Duodenal mucosa (tissue), 2 donors: ENCODE data around the gene MAP1LC3B.

ENCODE experiments used
- H3K27ac ChIP-seq: one replicate; pipeline ENCODE4 v1.7.0; 2013; ENCODE audit warnings: low read depth, low read length
- H3K27me3 ChIP-seq, 2 donors: one replicate each; pipeline ENCODE4 v1.7.0; 2013; ENCODE audit warnings: low read length in 2 of 2, control low read depth in 1 of 2; ENCODE audit not compliant: insufficient read depth in 2 of 2, control insufficient read depth in 1 of 2
- H3K36me3 ChIP-seq, 2 donors: one replicate each; pipeline ENCODE4 v1.7.0; 2013; ENCODE audit warnings: low read length in 2 of 2, control low read depth in 1 of 2; ENCODE audit not compliant: insufficient read depth in 2 of 2, control insufficient read depth in 1 of 2
- H3K4me1 ChIP-seq, 2 donors: one replicate each; pipeline ENCODE4 v1.7.0; 2013; ENCODE audit warnings: low read length in 2 of 2, control low read depth in 1 of 2; ENCODE audit not compliant: insufficient read depth in 2 of 2, control insufficient read depth in 1 of 2
- H3K4me3 ChIP-seq, 2 donors: one replicate each; pipeline ENCODE4 v1.7.0; 2013; ENCODE audit warnings: low read length in 2 of 2, low read depth in 1 of 2
- H3K9ac ChIP-seq, 2 donors: one replicate each; pipeline ENCODE4 v1.7.0; 2013; ENCODE audit warnings: low read length in 2 of 2, low read depth in 1 of 2
- H3K9me3 ChIP-seq, 2 donors: one replicate each; pipeline ENCODE4 v1.7.0; 2013; ENCODE audit warnings: low read length in 2 of 2, control low read depth in 1 of 2; ENCODE audit not compliant: control insufficient read depth in 1 of 2

MAP1LC3B gene

DNA sequence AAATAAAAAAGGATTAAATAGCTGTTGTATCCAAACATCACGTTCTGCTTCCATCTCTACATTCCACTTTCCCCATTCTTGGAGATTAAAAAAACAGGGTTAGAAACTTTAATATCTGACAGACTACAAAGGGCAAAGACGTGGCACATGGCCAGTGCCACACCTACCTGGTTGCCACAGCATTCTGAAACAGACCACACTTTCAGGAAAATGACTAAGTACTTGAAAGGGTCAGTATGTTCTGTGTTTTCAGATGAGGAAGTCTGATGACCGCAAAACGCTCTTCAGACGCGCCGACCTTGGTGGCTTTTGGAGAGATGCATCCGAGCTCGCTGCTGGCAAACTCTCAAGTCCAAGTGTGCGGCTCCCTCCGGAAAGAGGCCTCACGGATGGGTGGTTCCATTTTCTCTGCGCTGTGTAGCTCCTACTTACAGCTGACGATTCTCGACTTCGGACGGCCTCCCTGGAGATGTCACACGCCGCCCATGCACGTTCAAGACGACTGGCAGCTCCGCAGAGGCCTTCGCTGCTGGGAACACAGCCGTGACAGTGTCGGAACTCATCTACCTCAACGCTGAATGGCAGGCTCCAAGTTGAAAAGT, 15.5 kb downstream of the MAP1LC3B start:
- Histone ChIP-seq H3K9me3 (no peaks in the 10 kb centered on the region), H3K36me3 (peaks cover 25 to 79% of the 10 kb centered on the region in 2 donors), H3K27me3 (no peaks in the 10 kb centered on the region), H3K4me3 (no peak overlapping the region), H3K9ac (no peak overlapping the region), H3K27ac (no peak overlapping the region), H3K4me1 (peaks cover 8 to 12% of the 10 kb centered on the region in 2 donors)

DNA sequence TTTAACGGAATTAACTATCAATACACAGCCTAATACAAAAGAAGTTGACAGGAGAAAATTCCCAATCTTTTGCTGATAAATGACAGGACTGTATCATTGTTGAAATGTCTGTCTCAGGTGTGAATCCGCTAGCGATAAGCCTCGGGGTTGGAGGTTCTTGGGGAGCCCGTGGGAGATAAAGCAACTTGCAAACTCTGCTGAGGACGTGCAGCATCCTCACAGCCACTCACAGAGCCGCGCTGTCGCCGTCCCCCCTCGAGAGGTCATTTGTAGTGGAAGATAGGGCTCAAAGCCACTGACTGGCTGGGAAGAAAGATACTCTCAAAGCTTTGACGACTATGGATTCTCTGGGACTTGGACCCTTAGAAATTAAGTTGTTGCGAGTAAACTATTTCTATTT, 17.0 kb downstream of the MAP1LC3B start:
- Histone ChIP-seq H3K9ac (no peak overlapping the region), H3K27me3 (no peaks in the 10 kb centered on the region), H3K36me3 (peaks cover 24 to 79% of the 10 kb centered on the region in 2 donors), H3K27ac (no peak overlapping the region), H3K4me1 (peaks cover 8 to 12% of the 10 kb centered on the region in 2 donors), H3K9me3 (no peaks in the 10 kb centered on the region), H3K4me3 (no peak overlapping the region)

DNA sequence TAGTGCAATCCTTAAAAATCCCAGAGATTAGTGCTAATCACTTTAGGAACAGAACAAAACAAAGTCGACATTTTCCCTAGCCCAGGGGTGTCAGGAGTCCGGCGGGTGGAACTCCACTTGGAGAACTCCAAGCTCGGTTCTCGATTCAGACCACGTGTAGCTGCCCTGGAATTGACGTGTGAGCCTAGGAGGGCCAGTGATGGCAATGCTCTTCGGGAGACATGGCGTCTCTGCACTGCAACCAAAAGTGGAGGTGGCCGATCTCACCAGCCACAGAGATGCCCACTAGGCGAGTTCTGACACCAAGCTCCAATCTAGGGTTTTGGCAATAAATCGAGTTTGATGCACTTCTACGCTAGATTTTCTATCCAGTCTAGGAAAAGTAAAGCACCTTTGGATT, 17.6 kb downstream of the MAP1LC3B start:
- Histone ChIP-seq H3K9ac (no peak overlapping the region), H3K36me3 (peaks cover 23 to 80% of the 10 kb centered on the region in 2 donors), H3K9me3 (no peaks in the 10 kb centered on the region), H3K4me1 (peaks cover 8 to 12% of the 10 kb centered on the region in 2 donors), H3K4me3 (no peak overlapping the region), H3K27me3 (no peaks in the 10 kb centered on the region), H3K27ac (no peak overlapping the region)

DNA sequence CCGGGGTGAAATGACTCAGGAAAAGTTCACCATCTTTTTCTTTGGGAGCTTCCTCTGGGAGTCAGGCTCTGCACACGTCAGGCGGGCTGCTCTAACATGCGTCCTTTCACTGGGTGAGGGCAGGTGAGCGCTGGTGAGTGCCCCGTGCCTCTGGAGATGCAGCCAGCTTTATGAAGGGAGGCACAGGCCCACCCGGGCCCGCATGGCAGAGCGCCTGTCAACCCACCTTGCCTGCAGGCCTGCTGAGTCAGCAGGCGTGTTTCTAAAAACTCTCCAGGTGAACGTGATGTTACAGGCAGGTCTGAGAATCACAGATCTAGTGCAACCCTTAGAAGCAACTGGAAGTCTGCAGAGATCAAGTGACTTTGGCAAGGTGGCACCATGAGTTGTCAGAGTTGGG, 18.4 kb downstream of the MAP1LC3B start:
- Histone ChIP-seq H3K9me3 (no peaks in the 10 kb centered on the region), H3K27me3 (no peaks in the 10 kb centered on the region), H3K27ac (no peak overlapping the region), H3K9ac (no peak overlapping the region), H3K4me3 (no peak overlapping the region), H3K36me3 (peaks cover 20 to 77% of the 10 kb centered on the region in 2 donors), H3K4me1 (peaks cover 8 to 12% of the 10 kb centered on the region in 2 donors)

DNA sequence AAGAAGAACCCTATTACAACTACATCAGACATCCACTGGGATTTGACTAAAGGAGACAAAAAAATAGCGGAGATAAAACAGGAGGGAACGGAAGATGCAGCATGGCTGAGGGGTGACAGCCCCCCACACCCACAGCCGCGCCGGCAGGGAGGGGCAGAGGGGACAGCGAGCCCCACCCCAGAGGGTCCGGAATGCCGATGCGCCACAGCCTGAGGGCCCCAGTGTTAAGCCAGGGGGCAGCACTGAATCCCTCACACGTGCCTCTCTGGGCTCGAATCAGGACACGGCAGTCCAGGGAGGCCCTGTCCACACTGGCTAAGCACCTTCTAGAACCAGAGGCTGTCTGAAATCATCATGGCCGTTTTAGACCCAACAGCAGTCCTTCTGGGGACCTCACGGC, 18.8 kb downstream of the MAP1LC3B start:
- no peak overlapping the region for H3K4me3 ChIP-seq
- no peak overlapping the region for H3K27ac ChIP-seq
- no peak overlapping the region for H3K9ac ChIP-seq
- H3K4me1 ChIP-seq: peaks cover 8 to 12% of the 10 kb centered on the region in 2 donors
- H3K9me3 ChIP-seq: no peaks in the 10 kb centered on the region
- peaks cover 18 to 77% of the 10 kb centered on the region in 2 donors for H3K36me3 ChIP-seq
- no peaks in the 10 kb centered on the region for H3K27me3 ChIP-seq

DNA sequence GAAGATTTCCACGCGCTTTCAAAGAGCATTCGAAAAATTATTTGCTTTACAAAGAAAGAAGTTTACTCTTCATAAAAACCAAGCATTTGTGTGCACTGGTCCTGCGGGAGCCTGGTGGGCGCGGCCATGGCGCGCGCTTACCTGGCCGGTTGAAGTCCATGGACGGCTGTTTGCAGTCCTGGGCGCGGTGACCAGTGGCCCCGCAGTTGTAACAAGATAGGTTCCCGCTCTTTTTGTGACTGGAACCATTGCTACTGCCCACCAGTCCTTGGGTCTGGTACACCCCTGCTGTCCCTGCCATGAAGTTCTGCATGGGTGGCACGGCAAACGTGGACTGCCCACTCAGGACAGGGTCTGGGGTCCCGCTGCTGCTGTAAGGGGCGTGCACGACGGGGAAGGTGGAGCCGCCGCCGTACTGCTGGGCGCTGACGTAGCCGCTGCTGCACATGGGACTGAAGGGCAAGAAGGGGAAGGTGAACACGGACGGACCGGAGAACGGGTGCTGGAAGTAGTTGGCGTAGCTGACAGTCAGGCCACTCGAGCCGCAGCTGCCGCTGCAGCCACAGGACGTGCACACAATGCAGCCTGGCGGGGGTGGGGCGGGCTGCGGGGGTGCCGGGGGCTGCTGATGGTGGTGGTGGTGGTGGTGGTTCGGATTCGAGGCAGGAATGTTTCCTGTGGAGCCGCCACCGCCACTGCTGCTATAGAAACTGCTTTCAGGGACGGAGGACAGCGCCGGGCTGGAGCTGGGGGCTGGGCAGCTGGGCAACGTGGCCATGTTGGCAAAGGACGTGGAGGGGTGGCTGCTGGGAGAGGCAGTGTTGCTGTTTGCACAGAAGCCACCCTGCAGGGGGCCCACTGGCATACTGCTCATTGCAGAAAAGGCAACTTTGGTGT, 19.5 kb downstream of the MAP1LC3B start:
- no peak overlapping the region for H3K4me3 ChIP-seq
- H3K9ac ChIP-seq: no peak overlapping the region
- no peaks in the 10 kb centered on the region for H3K27me3 ChIP-seq
- no peaks in the 10 kb centered on the region for H3K9me3 ChIP-seq
- peaks cover 8 to 12% of the 10 kb centered on the region in 2 donors for H3K4me1 ChIP-seq
- no peak overlapping the region for H3K27ac ChIP-seq
- peaks cover 22 to 79% of the 10 kb centered on the region in 2 donors for H3K36me3 ChIP-seq

DNA sequence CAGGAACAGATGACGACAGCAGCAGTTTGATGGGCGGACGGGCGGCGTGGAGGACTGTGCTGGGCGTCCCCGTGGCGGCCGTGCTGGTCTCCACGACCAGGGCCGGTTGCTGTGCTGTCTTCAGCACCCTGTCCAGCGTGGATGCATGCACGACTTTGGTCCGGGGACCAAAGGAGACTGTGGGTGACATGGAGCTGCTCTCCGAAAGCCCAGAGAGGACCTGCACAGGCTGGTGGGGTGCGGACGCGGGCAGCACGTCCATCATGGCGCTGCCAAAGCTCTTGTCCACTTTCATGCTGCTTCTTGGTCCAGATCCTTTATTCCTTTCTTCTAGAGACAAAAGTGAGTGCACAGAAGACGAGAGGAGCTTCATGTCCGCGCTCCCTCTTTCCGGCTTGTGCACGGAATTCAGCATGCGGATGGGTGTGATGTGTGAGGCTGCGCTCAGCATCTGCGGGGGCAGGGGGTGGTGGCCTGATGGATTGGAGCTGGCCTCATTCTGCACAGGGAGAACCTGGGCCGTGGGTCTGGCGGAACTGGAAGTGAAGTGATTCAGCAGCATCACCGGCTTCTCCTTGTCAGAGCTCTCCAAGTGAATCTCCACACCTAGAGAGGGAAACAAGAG, 20.3 kb downstream of the MAP1LC3B start:
- Histone ChIP-seq H3K36me3 (peaks cover 23 to 86% of the 10 kb centered on the region in 2 donors), H3K9me3 (no peaks in the 10 kb centered on the region), H3K27ac (no peak overlapping the region), H3K4me1 (peaks cover 4 to 9% of the 10 kb centered on the region in 2 donors), H3K27me3 (no peaks in the 10 kb centered on the region), H3K9ac (no peak overlapping the region), H3K4me3 (no peak overlapping the region)

DNA sequence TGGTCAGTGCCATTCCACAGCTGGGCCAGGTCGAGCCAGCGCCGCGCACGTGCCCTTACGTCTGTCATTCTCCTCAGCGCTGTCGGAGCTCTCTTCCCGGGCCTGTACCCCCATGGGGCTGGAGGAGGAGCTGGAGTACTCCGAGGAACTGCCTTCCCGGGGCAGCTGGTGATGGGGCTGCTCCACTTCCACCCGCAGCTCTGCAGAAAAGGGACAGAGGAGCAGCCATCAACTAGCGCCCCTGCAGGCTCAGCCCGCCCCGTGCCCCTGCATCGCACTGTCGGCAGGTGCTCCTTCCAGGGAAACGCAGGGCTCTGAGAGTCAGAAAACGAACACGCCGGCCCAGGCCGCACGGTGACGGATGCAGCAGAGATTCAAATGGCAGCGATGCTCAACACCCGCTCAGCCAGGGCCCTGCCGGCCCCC, 20.9 kb downstream of the MAP1LC3B start:
- Histone ChIP-seq H3K4me1 (peaks cover 0 to 5% of the 10 kb centered on the region in 2 donors), H3K9me3 (no peaks in the 10 kb centered on the region), H3K9ac (no peak overlapping the region), H3K27ac (no peak overlapping the region), H3K36me3 (peaks cover 28 to 86% of the 10 kb centered on the region in 2 donors), H3K4me3 (no peak overlapping the region), H3K27me3 (no peaks in the 10 kb centered on the region)

DNA sequence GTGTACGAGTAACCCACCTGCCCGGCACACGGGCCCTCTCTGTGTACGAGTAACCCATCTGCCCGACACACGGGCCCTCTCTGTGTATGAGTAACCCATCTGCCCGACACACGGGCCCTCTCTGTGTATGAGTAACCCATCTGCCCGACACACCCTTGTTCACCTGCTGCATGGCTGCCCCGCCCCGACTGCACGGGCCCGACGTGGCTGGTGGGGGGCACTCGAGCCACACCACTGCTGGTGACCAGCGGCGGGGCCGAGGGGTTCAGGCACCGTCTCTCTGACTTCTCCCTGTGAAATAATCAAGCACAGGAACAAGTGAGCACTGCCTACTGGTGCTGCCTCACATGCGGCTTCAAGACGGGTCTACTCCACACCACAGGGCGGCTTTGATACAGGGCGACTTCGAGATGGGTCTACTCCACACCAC, 22.1 kb downstream of the MAP1LC3B start:
- Histone ChIP-seq H3K4me3 (no peak overlapping the region), H3K27ac (no peak overlapping the region), H3K27me3 (no peaks in the 10 kb centered on the region), H3K36me3 (peaks cover 35 to 84% of the 10 kb centered on the region in 2 donors), H3K4me1 (peaks cover 0 to 5% of the 10 kb centered on the region in 2 donors), H3K9me3 (no peaks in the 10 kb centered on the region), H3K9ac (no peak overlapping the region)

DNA sequence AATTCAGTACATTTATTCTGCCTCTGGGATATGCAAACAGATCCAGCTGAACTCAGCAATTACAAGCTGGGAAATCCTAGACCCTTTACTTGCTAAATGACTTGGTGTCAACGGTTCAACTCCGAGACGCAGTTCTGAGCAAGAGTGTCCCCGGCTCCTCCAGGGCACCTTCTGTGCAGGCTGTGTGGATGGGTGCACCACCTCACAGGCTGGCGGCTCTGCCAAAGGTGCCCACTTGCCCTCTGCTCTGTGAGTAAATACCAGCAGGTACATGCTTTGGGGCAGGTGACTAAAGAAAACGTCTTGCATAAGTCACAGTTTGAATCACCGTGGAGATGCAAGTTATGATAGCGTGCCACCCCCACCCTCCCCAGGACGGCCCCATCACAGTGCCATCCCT, 23.3 kb downstream of the MAP1LC3B start:
- H3K9ac ChIP-seq: no peak overlapping the region
- H3K4me3 ChIP-seq: no peak overlapping the region
- H3K9me3 ChIP-seq: no peaks in the 10 kb centered on the region
- no peaks in the 10 kb centered on the region for H3K27me3 ChIP-seq
- no peak overlapping the region for H3K27ac ChIP-seq
- H3K36me3 ChIP-seq: peaks cover 35 to 83% of the 10 kb centered on the region in 2 donors
- peaks cover 0 to 5% of the 10 kb centered on the region in 2 donors for H3K4me1 ChIP-seq
